GM18951 (cell line): ENCODE measurements around the gene TRPM3.

ENCODE experiments used
- POLR2A ChIP-seq: IDR thresholded peaks from 4 replicates; pipeline ENCODE4 v1.6.1; 2011; ENCODE audit warnings: mild to moderate bottlenecking; ENCODE audit not compliant: insufficient read length, insufficient read depth; ENCODE audit errors: extremely low read depth
- in situ Hi-C: fragments of 300-500 bp; cut with MboI; formaldehyde crosslinking; loops from one replicate; pipeline ENCODE4 v1.12.0; 2022; ENCODE audit warnings: low sequenced_read_pairs, mixed read lengths, inconsistent platforms; ENCODE audit not compliant: unreplicated experiment

The TRPM3 gene

DNA sequence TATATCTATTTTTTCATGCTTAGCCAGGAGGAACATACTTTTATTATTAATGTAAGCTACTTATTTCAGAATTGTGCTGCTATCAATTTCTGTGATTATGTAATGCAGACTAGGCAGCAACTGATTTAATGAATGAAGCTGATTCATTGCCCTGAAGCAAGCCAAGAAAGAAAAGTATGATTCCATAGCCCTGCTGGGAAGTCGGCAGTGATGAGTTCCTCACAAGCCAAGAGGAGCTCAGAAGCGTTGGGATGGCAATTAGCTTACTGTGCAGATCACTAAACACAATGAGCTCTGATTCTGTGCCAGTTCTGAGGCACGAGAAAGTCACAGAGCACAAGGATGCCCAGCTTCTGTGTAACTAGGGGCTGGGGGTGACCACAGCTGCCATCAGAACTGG is 452.7 kb downstream of the TRPM3 start:
- in situ Hi-C loops = no loop called here
- no peak for TF ChIP-seq POLR2A

GRCh38 chr9:70658765-70659164 is 462.7 kb downstream of the TRPM3 start:
- in situ Hi-C loops = no loop called here
- TF ChIP-seq POLR2A = no peak

GRCh38 chr9:70656281-70656680 is 465.1 kb downstream of the TRPM3 start:
- in situ Hi-C loops = no loop called here
- no peak for TF ChIP-seq POLR2A

- TF ChIP-seq POLR2A = no peak
- in situ Hi-C loops = no loop called here
Measured at GRCh38 chr9:70654144-70654543, 467.3 kb downstream of the TRPM3 start.

- in situ Hi-C loops = loop anchor here (25.0 kb wide), 1 partner anchor 618 kb away; no protein-coding TSS in a partner anchor
Measured at GRCh38 chr9:70644627-70645026, 476.8 kb downstream of the TRPM3 start.

GRCh38 chr9:70642341-70642740 is 479.1 kb downstream of the TRPM3 start:
- in situ Hi-C loops = loop anchor here (25.0 kb wide), 1 partner anchor 620 kb away; no protein-coding TSS in a partner anchor
- no peak for TF ChIP-seq POLR2A

DNA sequence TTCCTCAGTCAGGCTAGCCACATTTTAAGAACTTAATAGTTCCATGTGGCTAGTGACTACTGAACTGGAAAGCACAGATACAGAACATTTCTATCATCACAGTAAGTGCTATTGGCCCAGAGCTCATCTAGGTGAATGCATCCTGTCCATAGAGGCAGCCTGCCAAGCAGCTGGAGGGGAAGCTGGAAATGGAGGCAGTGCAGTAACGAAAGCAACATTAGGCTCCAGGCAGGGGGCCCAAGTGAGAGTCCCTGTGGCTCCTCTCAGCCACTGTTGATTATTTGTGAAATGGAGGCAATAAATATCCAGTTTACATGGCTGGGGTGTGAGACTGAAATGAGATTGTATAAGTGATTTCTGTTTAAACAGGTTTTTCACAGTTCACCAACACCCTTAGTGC is 479.8 kb downstream of the TRPM3 start:
- in situ Hi-C loops = loop anchor here (25.0 kb wide), 1 partner anchor 621 kb away; no protein-coding TSS in a partner anchor
- TF ChIP-seq POLR2A = no peak

GRCh38 chr9:70641031-70641430 is 480.4 kb downstream of the TRPM3 start:
- in situ Hi-C loops = loop anchor here (25.0 kb wide), 1 partner anchor 621 kb away; no protein-coding TSS in a partner anchor
- TF ChIP-seq POLR2A = no peak

- TF ChIP-seq POLR2A = no peak
- in situ Hi-C loops = loop anchor here (25.0 kb wide), 1 partner anchor 622 kb away; no protein-coding TSS in a partner anchor
Measured at GRCh38 chr9:70639853-70640814, 481.3 kb downstream of the TRPM3 start.

- in situ Hi-C loops = loop anchor here (25.0 kb wide), 1 partner anchor 627 kb away; no protein-coding TSS in a partner anchor
Measured at GRCh38 chr9:70635790-70636189, 485.6 kb downstream of the TRPM3 start.

GRCh38 chr9:70634696-70635095 is 486.7 kb downstream of the TRPM3 start:
- no peak for TF ChIP-seq POLR2A
- in situ Hi-C loops = loop anchor here (25.0 kb wide), 1 partner anchor 628 kb away; no protein-coding TSS in a partner anchor

More at GRCh38 chr9:70635790-70636189, 485.6 kb downstream of the TRPM3 start:
- TF ChIP-seq POLR2A = no peak

DNA sequence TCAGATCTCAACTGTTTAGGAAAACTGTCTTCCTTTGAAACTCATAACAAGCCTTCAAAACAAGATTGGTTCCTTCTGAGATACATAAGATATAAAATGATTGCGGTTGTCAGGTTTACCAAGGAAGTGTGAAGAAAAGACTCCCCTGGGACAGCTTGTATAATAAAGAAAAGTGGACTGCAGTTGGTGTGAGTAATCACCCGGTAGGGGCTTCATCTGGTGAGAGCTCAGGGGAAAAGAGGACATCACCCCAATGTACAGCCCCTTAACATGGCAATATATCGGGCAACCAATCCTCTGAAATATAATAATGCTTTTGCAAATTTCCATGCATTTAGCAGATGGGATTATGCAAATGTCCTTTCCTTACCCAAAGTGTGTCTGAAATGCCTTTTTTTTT is 490.4 kb downstream of the TRPM3 start:
- no peak for TF ChIP-seq POLR2A
- in situ Hi-C loops = loop anchor here (25.0 kb wide), 1 partner anchor 631 kb away; no protein-coding TSS in a partner anchor

DNA sequence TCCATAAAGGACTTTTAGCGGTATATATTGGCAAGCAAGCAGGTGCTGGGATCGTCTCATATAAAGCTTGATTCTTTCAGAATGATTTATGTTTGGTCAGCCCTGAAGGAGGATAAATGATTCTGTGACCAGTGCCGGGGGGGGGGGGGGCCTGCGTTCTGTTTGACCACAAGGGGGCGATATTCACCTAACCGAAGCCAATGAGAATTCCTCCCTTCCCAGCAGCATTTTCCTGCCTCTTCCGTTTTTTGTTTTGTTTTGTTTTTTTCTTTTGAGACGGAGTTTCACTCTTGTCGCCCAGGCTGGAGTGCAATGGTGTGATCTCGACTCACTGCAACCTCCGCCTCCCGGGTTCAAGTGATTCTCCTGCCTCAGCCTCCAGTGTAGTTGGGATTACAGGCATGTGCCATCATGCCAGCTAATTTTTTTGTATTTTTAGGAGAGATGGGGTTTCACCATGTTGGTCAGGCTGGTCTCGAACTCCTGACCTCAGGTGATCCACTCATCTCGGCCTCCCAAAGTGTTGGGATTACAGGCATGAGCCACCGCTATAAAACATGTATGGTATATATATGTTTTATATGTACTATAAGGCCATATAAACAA is 492.2 kb downstream of the TRPM3 start:
- in situ Hi-C loops = loop anchor here (25.0 kb wide), 1 partner anchor 633 kb away; no protein-coding TSS in a partner anchor
